NT2/D1 (cell line): ENCODE measurements around the gene ZNF565.

Experiments
- YY1 ChIP-seq: IDR thresholded peaks from 2 replicates; pipeline ENCODE4 v1.6.1; 2011; ENCODE audit not compliant: insufficient read length, insufficient read depth
- ZNF274 ChIP-seq: IDR thresholded peaks from 2 replicates; pipeline ENCODE4 v1.6.1; 2011; ENCODE audit warnings: mild to moderate bottlenecking, low read depth, low read length

GRCh38 chr19:36139473-36140303 is 74.8 kb downstream of the ZNF565 start, which contains the start of gene CAPNS1:
- TF ChIP-seq YY1 (no peak), ZNF274 (no peak)
